Bronchial epithelial cell (primary cell): ENCODE measurements around the gene BBIP1. TPM values are rescaled to one million over a fixed set of nuclear protein-coding genes. Genes with fewer than 3 reads are reported as not detected.

Experiments
- DNase-seq: peaks from one replicate; pipeline ENCODE4 v3.0.0-alpha.2; 2010; ENCODE audit warnings: low read depth
- FAIRE-seq: peaks from 2 replicates; lab custom pipeline; 2011; peaks lifted over from hg19 to GRCh38; lab: Jason Lieb, UNC
- H3K27me3 ChIP-seq: 2 replicates; pipeline ENCODE4 v1.5.1; 2011; ENCODE audit warnings: low read length; ENCODE audit not compliant: control insufficient read depth, insufficient read depth
- H3K36me3 ChIP-seq: 2 replicates; pipeline ENCODE4 v1.5.1; 2011; ENCODE audit warnings: low read length; ENCODE audit not compliant: control insufficient read depth, insufficient read depth
- H3K4me3 ChIP-seq: 2 replicates; pipeline ENCODE4 v1.5.1; 2011; ENCODE audit warnings: mild to moderate bottlenecking, low read depth, low read length, control low read depth
- CTCF ChIP-seq: IDR thresholded peaks from 2 replicates; pipeline ENCODE4 v1.5.1; 2011; ENCODE audit warnings: mild to moderate bottlenecking, moderate library complexity, low read length, control low read depth, inconsistent platforms; ENCODE audit not compliant: insufficient read depth, severe bottlenecking
- total RNA-seq: library from RNA; depleted of rRNA; stranded (reverse); fragments of >200 nt; gene quantifications from 2 replicates; pipeline ENCODE4 v1.2.1, GENCODE V29; 2014

BBIP1 gene
- total RNA-seq, 1 donor from 2014 or later: 11.6 TPM

- no peak for TF ChIP-seq CTCF
- Histone ChIP-seq H3K36me3 (no peaks in the 10 kb centered on the region), H3K27me3 (no peaks in the 10 kb centered on the region), H3K4me3 (no peak overlapping the region)
- DNase-seq: peak; percentile 100
- peak; percentile 77 for FAIRE-seq
Observed at GRCh38 chr10:110861930-110862649, 56.9 kb downstream of the BBIP1 start.

GRCh38 chr10:110861476-110861875 is 57.5 kb downstream of the BBIP1 start:
- FAIRE-seq: no peak
- H3K36me3 ChIP-seq: no peaks in the 10 kb centered on the region
- TF ChIP-seq CTCF: no peak
- DNase-seq: no peak
- H3K27me3 ChIP-seq: no peaks in the 10 kb centered on the region
- H3K4me3 ChIP-seq: no peak overlapping the region

DNA sequence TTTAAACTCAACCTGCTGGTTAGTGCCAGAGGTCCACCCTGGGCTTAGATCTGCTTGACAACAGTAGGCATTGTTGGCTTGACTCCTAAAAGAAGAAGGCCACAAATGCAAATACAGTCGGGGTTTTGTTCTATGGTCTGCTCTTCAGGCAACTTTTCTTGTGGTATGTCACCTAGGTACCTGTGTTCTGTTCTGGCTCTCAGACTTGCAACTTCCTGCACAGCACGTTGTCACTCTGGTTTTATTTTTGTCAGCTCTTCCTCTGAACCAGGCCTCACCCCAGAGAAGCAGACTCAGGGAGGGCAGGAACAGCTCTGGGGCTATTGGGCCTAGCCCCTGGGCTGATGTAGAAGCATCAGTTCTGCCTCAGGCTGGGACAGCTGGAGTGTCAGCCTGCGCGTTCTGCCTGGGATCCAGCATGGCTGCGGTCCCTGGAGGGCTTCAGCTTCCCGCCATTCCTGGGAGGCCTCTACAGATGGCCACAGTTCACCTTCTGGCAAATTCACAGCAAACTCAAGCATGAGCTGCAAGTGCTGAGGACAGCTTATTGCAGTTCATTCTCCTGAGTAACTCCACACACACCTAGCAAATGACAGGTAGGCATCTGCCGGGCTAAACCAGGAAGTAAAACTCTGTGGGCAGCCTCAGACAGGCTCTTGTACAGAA is 58.3 kb downstream of the BBIP1 start:
- FAIRE-seq (no peak), DNase-seq (peak; percentile 61)
- H3K27me3 ChIP-seq: no peaks in the 10 kb centered on the region
- no peaks in the 10 kb centered on the region for H3K36me3 ChIP-seq
- TF ChIP-seq CTCF: no peak
- no peak overlapping the region for H3K4me3 ChIP-seq

DNA sequence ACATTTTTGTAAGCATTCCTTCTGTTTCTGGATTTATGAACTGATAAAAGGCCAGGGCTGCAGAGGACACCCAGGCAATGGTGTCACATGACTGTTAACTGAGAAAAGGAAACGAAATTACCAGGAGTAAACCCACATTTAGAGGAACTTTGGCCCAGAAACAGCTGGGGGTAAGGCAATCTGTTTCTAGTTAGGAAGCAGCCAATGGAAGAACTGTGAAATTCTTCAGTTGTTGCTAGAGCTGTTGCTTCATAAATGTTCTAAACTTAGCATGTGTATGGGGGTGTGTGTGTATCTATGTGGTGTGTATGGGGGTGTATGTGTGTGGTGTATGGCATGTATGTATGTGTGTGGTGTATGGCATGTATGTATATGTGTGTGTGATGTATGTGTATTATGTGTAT is 59.0 kb downstream of the BBIP1 start:
- H3K36me3 ChIP-seq: no peaks in the 10 kb centered on the region
- no peak for TF ChIP-seq CTCF
- H3K27me3 ChIP-seq: no peaks in the 10 kb centered on the region
- FAIRE-seq (no peak), DNase-seq (no peak)
- no peak overlapping the region for H3K4me3 ChIP-seq

- Histone ChIP-seq H3K4me3 (no peak overlapping the region), H3K27me3 (no peaks in the 10 kb centered on the region), H3K36me3 (no peaks in the 10 kb centered on the region)
- DNase-seq: no peak
- no peak for FAIRE-seq
- TF ChIP-seq CTCF: no peak
Observed at GRCh38 chr10:110859206-110859972, 59.6 kb downstream of the BBIP1 start.
